ENCODE measurements around the gene MRPL20. TPM values are rescaled to one million over a fixed set of nuclear protein-coding genes. Genes with fewer than 3 reads are reported as not detected.
A peak's percentile ranks its signal among the peaks of the same experiment; 100 is the strongest.

MRPL20 gene
- total and polyA plus RNA-seq, 9 of the 15 experiments (the other 6 are each of a cell fraction or from before 2014, with no cell fraction given), result 180 to 671 (median 229) TPM

- TF ChIP-seq ZNF280B (CRISPR knock-in tag; IDR thresholded peaks at IDR 0.05) (no peak), GTF3C2 (IDR thresholded peaks at IDR 0.05; ENCODE audit: borderline replicate concordance, extremely low read depth, insufficient read length) (no peak), MCM2 (IDR thresholded peaks at IDR 0.05; ENCODE audit: low read depth) (no peak), HBP1 (CRISPR knock-in tag; IDR thresholded peaks at IDR 0.05) (no peak), ZNF324 (CRISPR knock-in tag; IDR thresholded peaks at IDR 0.05) (0 out of 2 replicates have a peak, but pooled peaks have one; percentile 60), CHCHD3 (CRISPR knock-in tag; IDR thresholded peaks at IDR 0.05) (no peak), MAFK (IDR thresholded peaks at IDR 0.05; ENCODE audit: low read length) (no peak), CEBPB (tag; IDR thresholded peaks at IDR 0.05) (no peak), ZKSCAN1 (IDR thresholded peaks at IDR 0.05; ENCODE audit: low read depth, low read length) (no peak), ZNF589 (CRISPR knock-in tag; IDR thresholded peaks at IDR 0.05; ENCODE audit: low read depth) (0 out of 2 replicates have a peak, but pooled peaks have one; percentile 47), NFRKB (IDR thresholded peaks at IDR 0.05; ENCODE audit: low read depth) (no peak), ZNF512 (tag; IDR thresholded peaks at IDR 0.05) (no peak), THRB (CRISPR knock-in tag; conservative IDR thresholded peaks at IDR 0.05) (no peak; the same call in 1 of the 2 replicates), ZNF311 (CRISPR knock-in tag; IDR thresholded peaks at IDR 0.05) (peak; percentile 89), ZBTB17 (CRISPR knock-in tag; IDR thresholded peaks at IDR 0.05) (peak; percentile 82; the same call in 1 of the 2 replicates), CCNT2 (IDR thresholded peaks at IDR 0.05; ENCODE audit: borderline replicate concordance, extremely low read depth, insufficient read length, low read depth, low read length) (no peak), SAP30 (IDR thresholded peaks at IDR 0.05; ENCODE audit: borderline replicate concordance, insufficient read depth, low read depth, low read length, poor library complexity, severe bottlenecking) (no peak), CAMTA2 (CRISPR knock-in tag; conservative IDR thresholded peaks at IDR 0.05) (no peak), PTTG1 (tag; IDR thresholded peaks at IDR 0.05; ENCODE audit: low read depth) (peak; percentile 89)
Observed at GRCh38 chr1:1422465-1423244, 15.6 kb upstream of the MRPL20 start (continued).
